Right kidney (tissue), 9 donors: ENCODE measurements around the gene USP46.

Source experiments
- DNase-seq: peaks from one replicate; pipeline ENCODE4 v3.0.0-alpha.2; 2016
- long read RNA-seq, 8 donors: transcript quantifications; one replicate each; lab custom pipeline, GENCODE V29; 2026

USP46 gene, protein sequence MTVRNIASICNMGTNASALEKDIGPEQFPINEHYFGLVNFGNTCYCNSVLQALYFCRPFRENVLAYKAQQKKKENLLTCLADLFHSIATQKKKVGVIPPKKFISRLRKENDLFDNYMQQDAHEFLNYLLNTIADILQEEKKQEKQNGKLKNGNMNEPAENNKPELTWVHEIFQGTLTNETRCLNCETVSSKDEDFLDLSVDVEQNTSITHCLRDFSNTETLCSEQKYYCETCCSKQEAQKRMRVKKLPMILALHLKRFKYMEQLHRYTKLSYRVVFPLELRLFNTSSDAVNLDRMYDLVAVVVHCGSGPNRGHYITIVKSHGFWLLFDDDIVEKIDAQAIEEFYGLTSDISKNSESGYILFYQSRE
- long read RNA-seq, donor 1, full-length matches to known transcripts, result 3 of 3 reads
- long read RNA-seq, donor 1, partial matches to known transcripts, result 0 of 3 reads
- long read RNA-seq, donor 1, other reads (novel, unspliced or antisense), result 0 of 3 reads
- long read RNA-seq, donor 2, full-length matches to known transcripts, result 3 of 14 reads
- long read RNA-seq, donor 2, partial matches to known transcripts, result 11 of 14 reads
- long read RNA-seq, donor 2, other reads (novel, unspliced or antisense), result 0 of 14 reads
- long read RNA-seq, donor 3, full-length matches to known transcripts, result 5 of 5 reads
- long read RNA-seq, donor 3, partial matches to known transcripts, result 0 of 5 reads
- long read RNA-seq, donor 3, other reads (novel, unspliced or antisense), result 0 of 5 reads
- long read RNA-seq, donor 4, full-length matches to known transcripts, result 7 of 7 reads
- long read RNA-seq, donor 4, partial matches to known transcripts, result 0 of 7 reads
- long read RNA-seq, donor 4, other reads (novel, unspliced or antisense), result 0 of 7 reads
- long read RNA-seq, donor 5, full-length matches to known transcripts, result 4 of 4 reads
- long read RNA-seq, donor 5, partial matches to known transcripts, result 0 of 4 reads
- long read RNA-seq, donor 5, other reads (novel, unspliced or antisense), result 0 of 4 reads
- long read RNA-seq, donor 6, full-length matches to known transcripts, result 6 of 6 reads
- long read RNA-seq, donor 6, partial matches to known transcripts, result 0 of 6 reads
- long read RNA-seq, donor 6, other reads (novel, unspliced or antisense), result 0 of 6 reads
- long read RNA-seq, donor 7, full-length matches to known transcripts, result 6 of 46 reads
- long read RNA-seq, donor 7, partial matches to known transcripts, result 27 of 46 reads
- long read RNA-seq, donor 7, other reads (novel, unspliced or antisense), result 13 of 46 reads
- long read RNA-seq, donor 8, full-length matches to known transcripts, result 4 of 4 reads
- long read RNA-seq, donor 8, partial matches to known transcripts, result 0 of 4 reads
- long read RNA-seq, donor 8, other reads (novel, unspliced or antisense), result 0 of 4 reads

- DNase-seq, result peak; percentile 91
Observed at GRCh38 chr4:52659001-52659721, at the start of gene USP46. USP46 (minus strand) TSS chr4:52659301; CDS start chr4:52659150, 151 bp downstream.

GRCh38 chr4:52704661-52705060 is 45.6 kb upstream of the USP46 start:
- DNase-seq, result no peak

GRCh38 chr4:52704133-52704532 is 45.0 kb upstream of the USP46 start:
- DNase-seq, result no peak

GRCh38 chr4:52701207-52701606 is 42.1 kb upstream of the USP46 start:
- no peak for DNase-seq

GRCh38 chr4:52694936-52695335 is 35.8 kb upstream of the USP46 start:
- no peak for DNase-seq

DNA sequence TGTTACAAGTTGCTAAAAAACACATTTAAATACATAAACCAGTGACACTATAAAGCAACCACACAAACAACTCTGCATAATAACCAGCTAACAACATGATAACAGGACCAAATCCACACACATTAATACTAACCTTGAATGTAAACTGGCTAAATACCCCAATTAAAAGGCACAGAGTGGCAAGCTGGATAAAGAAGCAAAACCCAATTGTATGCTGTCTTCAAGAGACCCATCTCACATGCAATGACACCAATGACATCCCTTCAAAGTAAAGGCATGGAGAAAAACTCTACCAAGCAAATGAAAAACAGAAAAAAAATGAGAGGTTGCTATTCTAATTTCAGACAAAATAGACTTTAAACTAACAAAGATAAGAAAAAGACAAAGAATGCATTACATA is 34.4 kb upstream of the USP46 start:
- no peak for DNase-seq

DNA sequence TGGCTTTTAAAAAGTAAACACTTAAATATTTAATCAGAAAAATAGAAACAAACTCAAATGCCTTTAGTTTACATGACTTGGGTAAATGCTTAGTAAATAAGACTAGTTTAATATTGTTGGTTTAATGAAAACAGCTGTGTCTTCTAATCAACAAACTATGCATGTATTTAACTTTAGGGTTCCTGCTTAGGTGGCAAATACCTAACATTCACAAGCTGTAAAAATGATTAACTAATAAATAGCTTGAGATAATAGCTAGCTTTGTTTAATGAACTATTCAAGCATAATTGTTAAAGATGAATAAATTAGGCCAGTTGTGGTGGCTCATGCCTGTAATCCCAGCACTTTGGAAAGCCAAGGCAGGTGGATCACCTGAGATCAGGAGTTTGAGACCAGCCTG is 30.0 kb upstream of the USP46 start:
- no peak for DNase-seq

DNA sequence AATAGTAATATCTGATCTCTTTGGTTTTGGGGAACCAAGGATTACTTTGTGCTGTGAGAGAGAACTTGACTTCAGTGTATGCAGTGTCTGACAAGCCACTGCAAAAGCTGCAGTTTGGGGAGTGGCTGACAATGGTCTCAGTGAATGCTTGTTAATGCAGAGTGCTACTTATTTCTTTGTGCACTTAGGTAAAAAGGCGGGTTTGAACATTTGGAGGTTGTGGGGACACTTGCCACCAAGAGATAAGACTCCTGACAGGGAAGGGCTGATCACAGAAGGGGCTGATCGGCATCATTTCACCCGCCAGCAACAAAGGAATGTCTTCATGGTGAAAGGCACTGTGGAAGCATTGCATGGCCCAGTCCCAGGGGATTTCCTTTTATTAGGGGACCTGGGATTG is 28.6 kb upstream of the USP46 start:
- no peak for DNase-seq

GRCh38 chr4:52685316-52685715 is 26.2 kb upstream of the USP46 start:
- DNase-seq, result no peak

- DNase-seq, result no peak
Observed at GRCh38 chr4:52684896-52685295, 25.8 kb upstream of the USP46 start.

- no peak for DNase-seq
Observed at GRCh38 chr4:52680381-52680780, 21.3 kb upstream of the USP46 start.

GRCh38 chr4:52676536-52676935 is 17.4 kb upstream of the USP46 start:
- DNase-seq, result no peak

DNA sequence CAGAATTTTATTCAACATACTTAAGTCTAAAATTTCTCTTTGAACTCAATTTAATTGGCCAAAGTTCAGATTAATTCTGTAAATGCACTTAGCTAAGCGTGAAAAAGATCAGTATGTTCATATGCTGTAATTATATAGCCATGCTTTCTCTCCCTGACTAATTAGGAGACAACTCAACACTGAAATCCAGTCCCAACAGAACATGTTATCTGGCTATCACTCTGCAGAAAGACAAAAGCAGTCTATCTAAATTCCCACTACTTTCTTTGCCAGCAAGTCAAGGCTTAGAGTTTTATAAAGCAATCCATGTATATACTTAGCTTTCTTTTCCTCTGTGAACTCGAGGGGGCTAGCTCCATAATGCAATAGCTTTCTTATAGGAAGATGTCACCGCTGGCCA is 16.0 kb upstream of the USP46 start:
- DNase-seq, result no peak

GRCh38 chr4:52670739-52671138 is 11.6 kb upstream of the USP46 start:
- DNase-seq, result no peak

DNA sequence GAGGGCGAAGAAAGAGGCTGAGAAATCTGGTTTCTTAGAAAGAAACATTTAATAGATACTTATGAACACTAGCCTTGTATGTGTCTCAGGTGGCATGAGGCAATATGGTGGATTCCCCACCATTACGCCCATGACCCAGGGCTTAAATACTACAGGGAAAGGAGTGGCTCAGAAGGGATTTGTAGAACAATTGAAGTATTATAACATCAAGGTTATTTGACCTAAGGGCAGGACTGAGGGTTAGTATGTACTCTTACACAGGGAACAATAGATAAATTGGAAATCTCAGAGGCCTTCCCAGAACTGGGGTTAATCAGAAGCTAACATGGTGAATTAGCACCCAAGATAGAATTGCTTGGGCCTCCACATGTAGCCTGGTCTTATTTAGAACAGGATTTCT is 11.0 kb upstream of the USP46 start:
- no peak for DNase-seq

DNA sequence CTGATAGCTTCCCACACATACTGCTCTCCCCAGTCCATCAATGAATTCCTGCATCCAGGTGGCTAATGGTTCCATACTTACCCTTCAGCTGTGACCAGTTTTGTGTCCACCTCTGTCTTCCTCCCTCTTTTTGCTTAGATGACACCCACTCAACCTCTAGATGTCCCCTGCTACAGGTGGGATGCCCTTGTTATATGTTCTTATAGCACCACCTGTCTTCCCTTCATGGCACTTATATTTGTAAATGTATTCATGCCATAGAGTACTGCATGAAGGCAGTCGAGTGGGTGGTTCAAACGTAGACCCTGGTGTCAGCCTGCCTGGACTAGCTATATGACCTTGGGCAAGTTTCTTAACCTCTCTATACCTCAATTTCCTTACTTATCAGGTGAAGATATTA is 6.5 kb upstream of the USP46 start:
- DNase-seq, result no peak

DNA sequence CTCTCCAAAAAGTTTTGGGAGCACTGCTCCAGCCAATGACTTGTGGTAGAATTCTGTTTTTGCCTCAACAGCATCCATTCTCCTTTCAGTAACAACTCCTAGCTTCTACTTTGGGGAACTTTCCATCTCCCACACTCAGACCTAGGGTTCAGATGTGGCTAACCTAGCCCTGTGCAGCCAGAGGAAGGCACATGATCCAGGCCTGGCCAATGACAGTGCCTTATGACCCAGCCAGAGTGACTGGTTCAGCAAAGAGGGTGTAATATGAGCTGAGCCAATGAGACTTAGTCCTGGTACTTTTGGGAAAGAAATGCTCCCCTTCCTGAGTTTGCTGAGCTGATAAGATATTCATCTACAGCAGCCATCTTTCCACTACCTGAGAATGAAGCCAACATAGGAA is 5.4 kb upstream of the USP46 start:
- no peak for DNase-seq

DNA sequence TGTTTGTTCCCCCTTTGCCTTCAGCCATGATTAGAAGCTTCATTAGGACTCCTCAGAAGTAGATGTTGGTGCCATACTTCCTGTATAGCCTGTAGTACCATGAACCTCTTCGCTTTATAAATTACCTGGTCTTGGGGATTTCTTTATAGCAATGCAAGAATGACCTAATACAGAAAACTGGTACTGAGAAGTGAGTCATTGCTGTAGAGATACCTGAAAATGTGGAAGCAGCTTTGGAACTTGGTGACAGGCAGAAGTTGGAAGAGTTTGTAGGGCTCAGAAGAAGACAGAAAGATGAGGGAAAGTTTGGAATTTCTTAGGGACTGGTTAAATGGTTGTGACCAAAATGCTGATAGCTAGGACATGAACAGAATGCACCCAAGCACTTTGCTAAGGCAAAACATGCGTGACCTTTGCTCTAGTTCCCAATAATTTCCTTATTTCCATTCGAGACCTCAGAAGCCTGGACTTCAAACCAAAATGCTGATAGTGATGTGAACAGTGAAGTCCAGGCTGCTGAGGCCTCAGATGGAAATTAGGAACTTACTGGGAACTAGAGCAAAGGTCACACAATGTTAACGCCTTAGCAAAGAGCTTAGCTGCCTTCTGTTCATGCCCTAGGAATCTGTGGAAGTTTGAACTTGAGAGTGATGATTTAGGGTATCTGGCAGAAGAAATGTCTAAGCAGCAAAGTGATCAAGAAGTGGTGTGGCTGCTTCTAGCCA is 3.0 kb upstream of the USP46 start:
- no peak for DNase-seq

DNA sequence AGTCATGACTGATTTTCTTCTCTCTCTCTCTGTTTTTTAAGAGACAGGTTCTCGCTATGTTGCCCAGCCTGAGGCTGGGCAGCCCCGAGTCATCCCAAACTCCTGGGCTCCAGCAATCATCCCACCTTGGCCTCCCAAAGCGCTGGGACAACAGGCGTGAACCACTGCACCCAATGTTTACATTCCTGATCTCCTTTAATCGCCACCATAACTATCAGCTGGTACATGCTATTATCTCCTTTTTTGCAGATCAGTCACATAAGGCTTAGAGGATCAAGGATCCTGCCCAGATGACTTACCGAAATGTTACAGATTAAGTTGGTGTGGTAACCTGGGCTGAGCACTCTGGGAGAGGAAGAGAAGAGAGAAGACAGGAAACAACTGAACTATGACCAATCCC is 1.5 kb upstream of the USP46 start:
- DNase-seq, result no peak

DNA sequence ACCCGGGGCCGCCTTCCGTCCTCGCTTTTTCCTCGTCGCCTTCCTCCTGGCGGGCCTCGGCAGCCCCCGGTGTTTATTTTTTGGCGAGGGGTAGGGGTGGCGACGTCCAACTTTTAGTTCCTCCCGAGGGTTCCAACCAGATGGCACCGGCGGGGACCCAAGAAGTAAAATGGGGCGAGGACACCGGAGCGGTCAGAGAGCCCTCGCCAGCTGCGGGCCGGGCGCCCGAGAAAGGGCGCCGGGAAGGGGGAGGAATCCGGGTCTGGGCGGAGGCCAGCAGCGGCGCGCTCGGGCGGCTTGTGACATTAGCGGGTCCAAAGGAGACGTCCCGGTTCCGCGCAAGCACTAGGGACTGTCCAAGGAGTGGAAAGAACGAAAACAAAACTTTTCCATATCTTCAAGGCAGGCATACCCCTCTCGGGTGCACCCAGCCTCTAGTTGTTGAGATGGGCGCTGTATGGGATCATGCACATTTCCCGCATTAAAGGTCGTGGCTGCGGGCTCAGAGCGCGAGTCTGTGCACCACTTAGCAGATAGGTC is 691 bp upstream of the USP46 start:
- peak; percentile 83 for DNase-seq

- DNase-seq, result no peak
Observed at GRCh38 chr4:52658641-52659000, 480 bp downstream of the USP46 start.
